GM12801 (cell line): ENCODE results near the gene EHBP1.

Experiments
- TF ChIP-seq, protein P1 (sequence below): IDR thresholded peaks from one replicate; pipeline ENCODE4 v1.5.1; 2011; ENCODE audit warnings: control low read depth; ENCODE audit not compliant: insufficient read length; ENCODE audit errors: extremely low read depth

The EHBP1 gene

DNA sequence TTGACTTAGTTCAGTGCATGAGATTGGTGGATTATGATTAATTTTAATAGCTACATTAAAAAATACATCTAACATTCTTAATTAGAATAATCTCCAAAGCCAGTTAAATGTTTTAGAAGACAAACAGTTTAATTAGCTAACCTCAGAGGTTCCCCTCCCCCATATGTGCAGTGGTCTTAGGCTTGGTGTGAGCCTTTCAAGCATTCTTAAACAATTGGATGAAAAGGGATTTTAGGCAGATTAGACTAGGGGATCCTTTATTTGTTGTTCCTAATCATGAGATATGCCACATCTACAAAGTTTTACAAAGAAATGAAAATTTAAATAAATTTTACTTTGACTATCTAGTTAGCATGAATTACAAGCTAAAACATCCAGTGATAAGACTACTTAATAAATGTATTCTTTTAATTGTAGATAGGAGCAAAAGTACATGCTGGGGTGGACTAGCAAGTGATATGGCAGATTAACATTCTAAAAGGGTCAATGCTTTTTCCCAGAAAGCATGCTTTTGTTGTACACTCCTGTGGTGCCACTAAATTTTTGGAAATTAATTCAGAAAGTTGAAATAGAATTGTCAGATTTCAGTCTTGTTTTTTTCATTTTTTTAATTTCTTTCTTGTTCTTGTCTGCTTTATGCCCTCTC is 302.4 kb downstream of the EHBP1 start:
- TF ChIP-seq, protein P1, sequence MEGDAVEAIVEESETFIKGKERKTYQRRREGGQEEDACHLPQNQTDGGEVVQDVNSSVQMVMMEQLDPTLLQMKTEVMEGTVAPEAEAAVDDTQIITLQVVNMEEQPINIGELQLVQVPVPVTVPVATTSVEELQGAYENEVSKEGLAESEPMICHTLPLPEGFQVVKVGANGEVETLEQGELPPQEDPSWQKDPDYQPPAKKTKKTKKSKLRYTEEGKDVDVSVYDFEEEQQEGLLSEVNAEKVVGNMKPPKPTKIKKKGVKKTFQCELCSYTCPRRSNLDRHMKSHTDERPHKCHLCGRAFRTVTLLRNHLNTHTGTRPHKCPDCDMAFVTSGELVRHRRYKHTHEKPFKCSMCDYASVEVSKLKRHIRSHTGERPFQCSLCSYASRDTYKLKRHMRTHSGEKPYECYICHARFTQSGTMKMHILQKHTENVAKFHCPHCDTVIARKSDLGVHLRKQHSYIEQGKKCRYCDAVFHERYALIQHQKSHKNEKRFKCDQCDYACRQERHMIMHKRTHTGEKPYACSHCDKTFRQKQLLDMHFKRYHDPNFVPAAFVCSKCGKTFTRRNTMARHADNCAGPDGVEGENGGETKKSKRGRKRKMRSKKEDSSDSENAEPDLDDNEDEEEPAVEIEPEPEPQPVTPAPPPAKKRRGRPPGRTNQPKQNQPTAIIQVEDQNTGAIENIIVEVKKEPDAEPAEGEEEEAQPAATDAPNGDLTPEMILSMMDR: no peak

- TF ChIP-seq, protein P1: no peak
Observed at GRCh38 chr2:63008838-63009237, 303.3 kb downstream of the EHBP1 start.

- TF ChIP-seq, protein P1: no peak
Observed at GRCh38 chr2:63009490-63009889, 304.0 kb downstream of the EHBP1 start.

DNA sequence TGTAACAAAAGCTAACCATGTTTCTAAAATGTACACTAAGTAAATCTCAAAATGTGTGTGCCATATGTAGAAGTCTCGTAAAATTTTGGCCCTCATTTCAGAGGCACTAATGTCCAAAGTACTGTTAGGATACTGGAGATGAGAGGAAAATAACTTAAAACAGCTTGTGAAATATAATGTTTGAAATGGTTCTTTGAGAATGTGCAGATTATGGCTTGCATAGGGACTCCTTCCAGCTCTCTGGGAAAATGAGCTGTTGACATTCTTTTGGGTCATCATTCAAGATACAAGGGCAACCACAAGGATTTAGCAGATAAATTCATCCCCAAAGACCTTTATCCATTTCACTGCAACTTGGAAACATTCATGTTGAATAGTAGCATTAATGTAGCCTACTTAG is 307.0 kb downstream of the EHBP1 start:
- TF ChIP-seq, protein P1: no peak

DNA sequence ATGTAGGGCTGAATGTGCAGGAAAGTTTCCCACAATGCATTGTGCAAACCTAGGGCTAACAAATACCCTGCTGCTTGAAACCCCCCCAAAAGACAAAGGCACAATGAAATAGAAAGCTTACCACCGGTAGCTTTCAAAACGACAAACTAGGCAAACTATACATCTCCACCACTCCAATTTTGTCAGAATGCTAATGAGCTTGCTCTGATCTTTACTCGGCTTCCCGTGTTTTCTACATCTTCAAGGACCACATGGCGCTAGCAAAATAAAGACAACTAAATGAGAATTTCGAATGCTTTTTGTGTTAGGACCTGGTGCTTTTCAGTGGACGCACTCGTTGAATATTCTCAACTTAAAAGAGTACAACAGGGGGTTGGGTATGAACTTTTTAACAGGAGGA is 307.9 kb downstream of the EHBP1 start:
- TF ChIP-seq, protein P1: no peak

GRCh38 chr2:63015389-63015788 is 309.9 kb downstream of the EHBP1 start:
- TF ChIP-seq, protein P1: no peak

DNA sequence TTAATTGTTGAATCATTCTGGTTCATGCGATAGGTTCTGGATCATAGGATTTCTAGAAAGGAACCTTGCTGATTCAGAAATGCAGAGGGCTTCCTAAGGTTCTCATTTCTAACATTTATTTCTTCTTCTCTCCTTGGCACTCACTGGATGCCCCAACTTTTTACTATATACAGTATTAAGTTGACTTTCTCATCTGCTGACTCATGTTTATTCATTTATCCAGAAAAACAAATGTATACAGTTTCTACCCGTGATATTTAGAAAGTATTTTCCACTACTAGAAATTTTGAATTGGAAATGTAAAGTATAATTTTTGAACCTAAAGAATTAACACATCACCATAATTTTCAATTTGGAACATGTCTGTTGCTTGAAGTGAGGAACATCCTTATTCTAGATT is 312.9 kb downstream of the EHBP1 start:
- TF ChIP-seq, protein P1: no peak

DNA sequence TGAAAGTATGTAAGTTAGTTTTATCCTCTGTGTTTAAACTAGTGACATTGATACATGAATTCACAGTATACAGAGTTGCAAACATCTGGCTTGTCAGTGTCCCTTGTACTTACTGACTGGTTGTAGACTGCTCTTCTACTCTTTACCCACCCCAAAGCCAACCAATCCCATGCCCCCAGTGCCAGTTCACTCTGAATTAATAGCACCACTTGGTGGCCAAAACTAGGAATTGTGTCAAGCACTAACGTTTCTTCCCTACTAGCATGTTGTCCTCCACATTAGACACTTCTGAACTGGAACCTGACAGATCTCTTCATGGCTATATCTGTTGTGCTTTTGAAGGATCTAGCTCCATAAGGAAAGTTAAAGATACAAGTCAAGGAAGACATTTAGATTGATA is 317.9 kb downstream of the EHBP1 start:
- TF ChIP-seq, protein P1: no peak
